ENCODE measurements around the gene LIPC. TPM values are rescaled to one million over a fixed set of nuclear protein-coding genes. Genes with fewer than 3 reads are reported as not detected.

The LIPC gene
- polyA plus RNA-seq, 1 donor (not counting 4 experiments of a cell fraction or from before 2014, with no cell fraction given) = not detected

DNA sequence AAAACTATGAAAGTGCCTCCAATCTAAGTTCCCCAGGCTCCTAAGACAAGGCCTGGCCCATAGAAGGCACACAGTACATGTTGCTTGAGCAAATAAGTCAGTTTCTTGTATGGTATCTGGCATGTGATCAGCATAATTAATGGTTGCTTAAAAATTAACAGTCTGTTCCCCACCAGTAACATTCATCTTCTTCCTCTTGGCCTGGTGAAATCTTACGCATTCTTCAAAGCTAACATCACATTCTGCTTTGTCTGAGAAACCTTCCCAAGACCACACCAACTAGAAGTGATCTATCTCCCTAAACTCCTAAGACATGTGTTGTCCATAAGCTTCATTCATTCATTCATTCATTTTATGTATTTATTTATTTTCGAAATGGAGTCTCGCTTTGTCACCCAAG, 48.1 kb downstream of the LIPC start:
- Histone ChIP-seq H3K27ac (ENCODE audit: control insufficient read depth, insufficient read depth, low read length) (no peak overlapping the region), H3K9me1 (ENCODE audit: control insufficient read depth, extremely low read depth, insufficient read depth, low read length) (no peaks in the 10 kb centered on the region), H3K4me1 (ENCODE audit: control insufficient read depth, extremely low read depth, insufficient read depth, low read length) (peaks cover 3% of the 10 kb centered on the region), H4K20me1 (ENCODE audit: control insufficient read depth, extremely low read depth, insufficient read depth, low read length) (no peaks in the 10 kb centered on the region), H3K4me3 (ENCODE audit: control insufficient read depth in 2 of 3, extremely low read depth in 1 of 3, insufficient read depth in 2 of 3, low read depth in 1 of 3, low read length in 3 of 3) (no peak overlapping the region), H2AFZ (ENCODE audit: control insufficient read depth, low read length) (no peak overlapping the region), H3K27me3 (ENCODE audit: control insufficient read depth, extremely low read depth, insufficient read depth, low read length) (no peaks in the 10 kb centered on the region), H3K4me2 (ENCODE audit: control insufficient read depth, extremely low read depth, insufficient read depth, low read depth, low read length) (no peak overlapping the region), H3K36me3 (ENCODE audit: control insufficient read depth in 2 of 2, extremely low read depth in 1 of 2, insufficient read depth in 2 of 2, low read length in 2 of 2) (no peaks in the 10 kb centered on the region), H3K79me2 (ENCODE audit: control insufficient read depth, insufficient read depth, low read length) (no peaks in the 10 kb centered on the region), H3K9ac (ENCODE audit: control insufficient read depth, extremely low read depth, insufficient read depth, low read length) (no peak overlapping the region), H3K9me3 (ENCODE audit: control insufficient read depth, low read depth, low read length) (no peaks in the 10 kb centered on the region)
- no peak for FAIRE-seq
- TF ChIP-seq, protein P1, sequence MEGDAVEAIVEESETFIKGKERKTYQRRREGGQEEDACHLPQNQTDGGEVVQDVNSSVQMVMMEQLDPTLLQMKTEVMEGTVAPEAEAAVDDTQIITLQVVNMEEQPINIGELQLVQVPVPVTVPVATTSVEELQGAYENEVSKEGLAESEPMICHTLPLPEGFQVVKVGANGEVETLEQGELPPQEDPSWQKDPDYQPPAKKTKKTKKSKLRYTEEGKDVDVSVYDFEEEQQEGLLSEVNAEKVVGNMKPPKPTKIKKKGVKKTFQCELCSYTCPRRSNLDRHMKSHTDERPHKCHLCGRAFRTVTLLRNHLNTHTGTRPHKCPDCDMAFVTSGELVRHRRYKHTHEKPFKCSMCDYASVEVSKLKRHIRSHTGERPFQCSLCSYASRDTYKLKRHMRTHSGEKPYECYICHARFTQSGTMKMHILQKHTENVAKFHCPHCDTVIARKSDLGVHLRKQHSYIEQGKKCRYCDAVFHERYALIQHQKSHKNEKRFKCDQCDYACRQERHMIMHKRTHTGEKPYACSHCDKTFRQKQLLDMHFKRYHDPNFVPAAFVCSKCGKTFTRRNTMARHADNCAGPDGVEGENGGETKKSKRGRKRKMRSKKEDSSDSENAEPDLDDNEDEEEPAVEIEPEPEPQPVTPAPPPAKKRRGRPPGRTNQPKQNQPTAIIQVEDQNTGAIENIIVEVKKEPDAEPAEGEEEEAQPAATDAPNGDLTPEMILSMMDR (optimal IDR thresholded peaks at IDR 0.05 in 1 of 3, IDR thresholded peaks at IDR 0.05 in 1 of 3, conservative IDR thresholded peaks at IDR 0.05 in 1 of 3; ENCODE audit: extremely low read depth in 1 of 3, insufficient read depth in 2 of 3, low read length in 3 of 3) = no peak
- no peak for TF ChIP-seq EZH2 (IDR thresholded peaks at IDR 0.05; ENCODE audit: low read length)
- DNase-seq (ENCODE audit: low read depth, low spot score) = no peak
- dilution Hi-C loops (cut with MboI; ENCODE audit: extremely low pct_ligation_motif_present, low sequenced_read_pairs) = no loop called here

DNA sequence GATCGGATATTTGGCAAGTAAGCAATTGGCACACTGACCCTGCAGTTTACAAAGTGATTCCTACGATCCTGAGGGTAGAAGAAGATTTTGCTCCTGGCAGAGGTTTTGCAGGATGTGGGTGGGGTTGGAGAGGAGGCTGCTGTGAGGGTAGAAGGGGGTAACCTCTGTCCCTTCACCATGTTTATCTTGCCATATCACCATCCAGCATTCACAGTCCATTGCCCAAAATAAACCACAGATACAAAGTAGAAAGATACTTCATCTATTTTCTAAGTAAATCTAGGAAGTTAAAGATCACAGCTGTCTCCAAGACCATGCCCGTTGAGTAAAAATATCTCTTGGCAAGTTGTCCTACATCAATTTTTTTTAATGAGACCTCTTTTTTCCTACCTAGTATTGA, 51.6 kb downstream of the LIPC start:
- Histone ChIP-seq H3K9me1 (ENCODE audit: control insufficient read depth, extremely low read depth, insufficient read depth, low read length) (no peaks in the 10 kb centered on the region), H3K4me3 (ENCODE audit: control insufficient read depth in 2 of 3, extremely low read depth in 1 of 3, insufficient read depth in 2 of 3, low read depth in 1 of 3, low read length in 3 of 3) (no peak overlapping the region), H3K4me1 (ENCODE audit: control insufficient read depth, extremely low read depth, insufficient read depth, low read length) (no peaks in the 10 kb centered on the region), H3K9ac (ENCODE audit: control insufficient read depth, extremely low read depth, insufficient read depth, low read length) (no peak overlapping the region), H4K20me1 (ENCODE audit: control insufficient read depth, extremely low read depth, insufficient read depth, low read length) (no peaks in the 10 kb centered on the region), H2AFZ (ENCODE audit: control insufficient read depth, low read length) (no peak overlapping the region), H3K79me2 (ENCODE audit: control insufficient read depth, insufficient read depth, low read length) (no peaks in the 10 kb centered on the region), H3K36me3 (ENCODE audit: control insufficient read depth in 2 of 2, extremely low read depth in 1 of 2, insufficient read depth in 2 of 2, low read length in 2 of 2) (no peaks in the 10 kb centered on the region), H3K27ac (ENCODE audit: control insufficient read depth, insufficient read depth, low read length) (no peak overlapping the region), H3K27me3 (ENCODE audit: control insufficient read depth, extremely low read depth, insufficient read depth, low read length) (no peaks in the 10 kb centered on the region), H3K9me3 (ENCODE audit: control insufficient read depth, low read depth, low read length) (no peaks in the 10 kb centered on the region), H3K4me2 (ENCODE audit: control insufficient read depth, extremely low read depth, insufficient read depth, low read depth, low read length) (no peak overlapping the region)
- dilution Hi-C loops (cut with MboI; ENCODE audit: extremely low pct_ligation_motif_present, low sequenced_read_pairs) = no loop called here
- DNase-seq (ENCODE audit: low read depth, low spot score) (no peak), FAIRE-seq (no peak)
- TF ChIP-seq, protein P1 (optimal IDR thresholded peaks at IDR 0.05 in 1 of 3, IDR thresholded peaks at IDR 0.05 in 1 of 3, conservative IDR thresholded peaks at IDR 0.05 in 1 of 3; ENCODE audit: extremely low read depth in 1 of 3, insufficient read depth in 2 of 3, low read length in 3 of 3) = no peak
- TF ChIP-seq EZH2 (IDR thresholded peaks at IDR 0.05; ENCODE audit: low read length) = no peak
